Cardiac muscle cell (in vitro differentiated cells and primary cell): ENCODE measurements around the gene ANO6. TPM values are rescaled to one million over a fixed set of nuclear protein-coding genes. Genes with fewer than 3 reads are reported as not detected.

Source experiments
- DNase-seq, 2 donors: peaks; one replicate each; pipeline versions ENCODE4 v3.0.0 to v3.0.0-alpha.2; 2010 to 2017; ENCODE audit warnings: low read depth in 1 of 2, low spot score in 1 of 2
- H3K27ac ChIP-seq: fragments of 200-600 bp; sonication (generic); 2 replicates; pipeline ENCODE4 v1.5.1; 2016
- H3K27me3 ChIP-seq: fragments of 200-600 bp; sonication (generic); 2 replicates; pipeline ENCODE4 v1.6.0; 2016; ENCODE audit warnings: control low read depth
- H3K36me3 ChIP-seq: fragments of 200-600 bp; sonication (generic); 2 replicates; pipeline ENCODE4 v1.5.1; 2016; ENCODE audit warnings: control low read depth
- H3K4me1 ChIP-seq: fragments of 200-600 bp; sonication (generic); 2 replicates; pipeline ENCODE4 v1.8.1; 2017; ENCODE audit warnings: low read depth, mild to moderate bottlenecking, mixed run types
- H3K4me3 ChIP-seq: fragments of 200-600 bp; sonication (generic); 2 replicates; pipeline ENCODE4 v1.5.1; 2016; ENCODE audit warnings: mild to moderate bottlenecking
- H3K9me3 ChIP-seq: fragments of 200-600 bp; sonication (generic); 2 replicates; pipeline ENCODE4 v1.5.1; 2017; ENCODE audit warnings: low read depth, mild to moderate bottlenecking, control low read depth
- polyA plus RNA-seq: library from polyadenylated mRNA; unstranded; fragments of >200 nt; fragmentation: Nextera tagmentation; extraction: Ambion mirVana; gene quantifications from 2 replicates; pipeline ENCODE4 v1.2.1, GENCODE V29; 2016
- total RNA-seq: library from RNA; depleted of rRNA; stranded (reverse); fragments of >200 nt; gene quantifications from 2 replicates; pipeline ENCODE4 v1.2.3, GENCODE V29; 2016
- TF ChIP-seq, protein P1 (sequence below): IDR thresholded peaks from 2 replicates; pipeline ENCODE4 v1.5.1; 2012; ENCODE audit warnings: low read depth, mild to moderate bottlenecking, low read length

Gene ANO6
- total and polyA plus RNA-seq, 2 experiments from 2014 or later: 36.0 to 50.8 TPM

DNA sequence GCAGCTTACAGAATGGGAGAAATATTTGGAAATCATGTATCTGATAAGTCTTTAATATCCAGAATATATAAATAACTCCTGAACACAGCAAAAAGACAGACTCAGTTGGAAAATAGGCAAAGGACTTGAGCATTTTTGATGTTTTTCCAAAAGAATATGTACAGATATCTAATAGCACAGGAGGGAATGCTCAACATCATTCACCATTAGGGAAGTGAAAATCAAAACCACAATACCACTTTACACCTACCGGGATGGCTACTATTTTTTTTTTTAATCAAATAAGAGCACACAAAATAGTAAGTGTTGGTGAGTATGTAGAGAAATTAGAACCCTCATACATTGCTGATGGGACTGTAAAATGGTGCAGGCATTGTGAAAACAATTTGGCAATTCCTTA is 75.6 kb downstream of the ANO6 start:
- peak overlapping the region; percentile 98 for H3K27ac ChIP-seq
- TF ChIP-seq, protein P1, sequence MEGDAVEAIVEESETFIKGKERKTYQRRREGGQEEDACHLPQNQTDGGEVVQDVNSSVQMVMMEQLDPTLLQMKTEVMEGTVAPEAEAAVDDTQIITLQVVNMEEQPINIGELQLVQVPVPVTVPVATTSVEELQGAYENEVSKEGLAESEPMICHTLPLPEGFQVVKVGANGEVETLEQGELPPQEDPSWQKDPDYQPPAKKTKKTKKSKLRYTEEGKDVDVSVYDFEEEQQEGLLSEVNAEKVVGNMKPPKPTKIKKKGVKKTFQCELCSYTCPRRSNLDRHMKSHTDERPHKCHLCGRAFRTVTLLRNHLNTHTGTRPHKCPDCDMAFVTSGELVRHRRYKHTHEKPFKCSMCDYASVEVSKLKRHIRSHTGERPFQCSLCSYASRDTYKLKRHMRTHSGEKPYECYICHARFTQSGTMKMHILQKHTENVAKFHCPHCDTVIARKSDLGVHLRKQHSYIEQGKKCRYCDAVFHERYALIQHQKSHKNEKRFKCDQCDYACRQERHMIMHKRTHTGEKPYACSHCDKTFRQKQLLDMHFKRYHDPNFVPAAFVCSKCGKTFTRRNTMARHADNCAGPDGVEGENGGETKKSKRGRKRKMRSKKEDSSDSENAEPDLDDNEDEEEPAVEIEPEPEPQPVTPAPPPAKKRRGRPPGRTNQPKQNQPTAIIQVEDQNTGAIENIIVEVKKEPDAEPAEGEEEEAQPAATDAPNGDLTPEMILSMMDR: no peak
- no peaks in the 10 kb centered on the region for H3K9me3 ChIP-seq
- no peaks in the 10 kb centered on the region for H3K36me3 ChIP-seq
- H3K4me3 ChIP-seq: no peak overlapping the region
- no peak for DNase-seq
- no peaks in the 10 kb centered on the region for H3K27me3 ChIP-seq
- H3K4me1 ChIP-seq: peaks cover 16% of the 10 kb centered on the region

DNA sequence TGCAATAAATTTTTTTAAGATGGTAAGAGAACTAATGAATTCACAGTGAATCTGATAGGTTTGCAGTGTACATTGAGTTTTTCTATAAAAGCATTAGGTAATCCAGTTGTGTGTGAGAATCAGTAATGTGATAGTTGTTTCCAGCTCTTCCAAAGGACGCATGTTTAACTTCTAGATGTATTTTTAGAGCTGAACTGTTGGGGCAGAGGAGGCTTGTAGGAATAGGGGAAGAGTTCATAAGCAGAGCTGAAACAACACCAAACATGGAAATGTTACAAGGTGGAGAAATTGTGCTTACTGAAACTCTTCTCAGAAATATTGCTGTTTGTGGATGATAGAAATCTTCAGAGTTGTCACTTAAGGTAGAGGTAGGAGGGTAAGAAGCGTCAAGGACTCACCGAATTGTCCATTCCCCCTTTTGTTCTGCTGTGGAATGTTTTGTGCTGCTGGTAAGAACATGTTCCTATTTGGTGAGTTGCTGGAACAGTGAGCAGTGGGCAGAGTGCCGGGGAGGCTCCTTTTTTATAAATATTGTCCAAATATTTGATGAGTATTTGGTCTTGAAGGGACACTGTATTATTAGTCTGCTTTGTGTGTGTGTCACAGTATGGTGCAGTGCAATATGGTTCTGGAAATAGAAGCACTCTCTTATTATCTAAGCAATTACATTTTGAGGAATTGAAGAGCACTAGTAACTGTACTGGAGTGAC is 76.7 kb downstream of the ANO6 start:
- H3K27me3 ChIP-seq: no peaks in the 10 kb centered on the region
- no peak overlapping the region for H3K4me3 ChIP-seq
- no peaks in the 10 kb centered on the region for H3K9me3 ChIP-seq
- H3K36me3 ChIP-seq: no peaks in the 10 kb centered on the region
- TF ChIP-seq, protein P1: no peak
- peak overlapping the region; percentile 98 for H3K27ac ChIP-seq
- DNase-seq: peak in 1 of 2 donors; percentile 49
- H3K4me1 ChIP-seq: peaks cover 23% of the 10 kb centered on the region

DNA sequence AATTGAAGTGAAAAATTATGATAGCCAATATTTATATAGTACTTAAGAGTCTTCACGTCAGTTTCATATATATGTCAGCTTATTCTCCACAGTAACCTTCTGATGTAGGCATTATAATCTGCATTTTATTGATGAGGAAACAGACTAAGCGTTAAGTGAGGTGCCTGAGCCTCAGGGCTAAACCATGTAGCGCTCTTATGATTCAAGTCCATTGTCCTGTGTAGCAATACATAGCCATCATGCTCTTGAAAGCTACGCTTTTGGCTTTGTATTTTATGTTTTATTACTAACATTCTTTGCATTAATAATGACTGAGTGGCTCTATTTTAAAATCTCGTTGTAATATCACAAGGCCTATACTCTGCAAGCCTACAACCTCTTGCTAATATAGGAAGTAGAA is 79.0 kb downstream of the ANO6 start:
- H3K27me3 ChIP-seq: no peaks in the 10 kb centered on the region
- peaks cover 35% of the 10 kb centered on the region for H3K4me1 ChIP-seq
- no peaks in the 10 kb centered on the region for H3K36me3 ChIP-seq
- no peak overlapping the region for H3K4me3 ChIP-seq
- no peak for DNase-seq
- H3K27ac ChIP-seq: no peak overlapping the region
- TF ChIP-seq, protein P1: no peak
- H3K9me3 ChIP-seq: no peaks in the 10 kb centered on the region

DNA sequence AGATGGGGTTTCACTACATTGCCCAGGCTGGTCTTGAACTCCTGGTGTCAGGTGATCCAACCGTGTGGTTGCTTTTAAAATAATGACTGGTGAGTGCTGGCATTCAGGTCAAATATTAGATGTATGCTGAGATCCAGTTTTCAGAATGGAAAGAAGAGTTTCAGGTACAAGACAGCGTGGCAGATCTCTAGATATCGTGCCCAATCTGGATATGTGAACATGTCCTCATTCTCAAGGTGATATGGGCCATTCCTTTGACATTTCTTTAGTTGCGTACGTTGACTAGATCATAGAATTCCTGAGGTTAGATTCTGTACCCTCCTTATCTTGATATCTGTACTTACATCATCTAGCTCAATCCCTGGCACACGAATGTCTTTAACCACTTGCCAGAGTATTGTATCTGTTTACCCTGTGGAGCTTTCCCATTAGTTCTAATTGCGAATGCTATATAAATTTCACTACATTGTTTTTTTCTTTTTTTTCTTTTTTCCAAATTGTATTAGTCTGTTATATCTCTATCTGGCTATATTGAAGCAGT is 80.2 kb downstream of the ANO6 start:
- peaks cover 35% of the 10 kb centered on the region for H3K4me1 ChIP-seq
- DNase-seq: peak in 1 of 2 donors; percentile 11
- no peaks in the 10 kb centered on the region for H3K27me3 ChIP-seq
- H3K27ac ChIP-seq: no peak overlapping the region
- TF ChIP-seq, protein P1: no peak
- H3K9me3 ChIP-seq: no peaks in the 10 kb centered on the region
- no peaks in the 10 kb centered on the region for H3K36me3 ChIP-seq
- no peak overlapping the region for H3K4me3 ChIP-seq

DNA sequence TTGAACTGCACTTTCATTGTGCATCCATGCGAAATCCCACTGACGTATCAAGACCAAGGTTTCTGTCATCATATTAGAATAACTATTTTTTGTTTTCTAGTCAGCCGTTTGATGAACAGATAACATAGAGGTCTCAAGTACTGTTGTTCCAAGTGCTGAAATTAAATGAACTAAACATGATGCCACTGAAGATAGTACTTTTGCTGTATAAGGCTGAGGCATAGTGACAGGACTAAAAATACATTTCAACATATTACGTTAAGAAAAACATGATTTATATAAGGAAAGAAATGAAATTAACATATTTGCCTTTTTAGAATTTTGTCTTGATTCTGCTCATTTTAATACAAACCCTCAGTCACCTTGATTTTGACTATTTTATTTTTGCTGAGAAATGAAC is 82.2 kb downstream of the ANO6 start:
- no peak for DNase-seq
- no peak overlapping the region for H3K27ac ChIP-seq
- H3K4me1 ChIP-seq: peaks cover 26% of the 10 kb centered on the region
- TF ChIP-seq, protein P1: no peak
- no peak overlapping the region for H3K4me3 ChIP-seq
- H3K27me3 ChIP-seq: no peaks in the 10 kb centered on the region
- no peaks in the 10 kb centered on the region for H3K36me3 ChIP-seq
- H3K9me3 ChIP-seq: no peaks in the 10 kb centered on the region
